HG02943 (cell line): Measurements from ENCODE around the gene FHOD1.

Experiments
- ATAC-seq: cut with Tn5 transposase; IDR thresholded peaks from one replicate; pipeline ENCODE4 v1.9.1; 2021; ENCODE audit warnings: mild to moderate bottlenecking, low read depth, moderate library complexity; ENCODE audit not compliant: unreplicated experiment

Gene FHOD1

GRCh38 chr16:67277999-67278772, 30.9 kb upstream of the FHOD1 start:
- no peak for ATAC-seq

- ATAC-seq, result no peak
Observed at GRCh38 chr16:67277294-67277998, 30.2 kb upstream of the FHOD1 start.

- ATAC-seq, result no peak
Observed at GRCh38 chr16:67275321-67275720, 28.0 kb upstream of the FHOD1 start.

GRCh38 chr16:67271446-67271845, 24.2 kb upstream of the FHOD1 start:
- ATAC-seq, result no peak

- ATAC-seq, result no peak
Observed at GRCh38 chr16:67270931-67271338, 23.7 kb upstream of the FHOD1 start.

- no peak for ATAC-seq
Observed at GRCh38 chr16:67269766-67270165, 22.5 kb upstream of the FHOD1 start.

- ATAC-seq, result no peak
Observed at GRCh38 chr16:67268136-67268579, 20.9 kb upstream of the FHOD1 start.

GRCh38 chr16:67265834-67266233, 18.6 kb upstream of the FHOD1 start:
- no peak for ATAC-seq

- ATAC-seq, result no peak
Observed at GRCh38 chr16:67264866-67265265, 17.6 kb upstream of the FHOD1 start.

GRCh38 chr16:67264277-67264676, 17.0 kb upstream of the FHOD1 start:
- no peak for ATAC-seq

GRCh38 chr16:67263201-67263600, 15.9 kb upstream of the FHOD1 start:
- ATAC-seq, result no peak

GRCh38 chr16:67260426-67261063, 13.3 kb upstream of the FHOD1 start:
- ATAC-seq, result no peak

GRCh38 chr16:67259705-67260104, 12.4 kb upstream of the FHOD1 start:
- ATAC-seq, result no peak

GRCh38 chr16:67258161-67258835, 11.0 kb upstream of the FHOD1 start:
- no peak for ATAC-seq

- ATAC-seq, result no peak
Observed at GRCh38 chr16:67257486-67258160, 10.3 kb upstream of the FHOD1 start.

GRCh38 chr16:67256701-67257230, 9.5 kb upstream of the FHOD1 start:
- ATAC-seq, result no peak

- ATAC-seq, result no peak
Observed at GRCh38 chr16:67255553-67256221, 8.4 kb upstream of the FHOD1 start.

- ATAC-seq, result no peak
Observed at GRCh38 chr16:67254801-67255552, 7.7 kb upstream of the FHOD1 start.
